ENCODE results near the gene LGALS8. TPM values are rescaled to one million over a fixed set of nuclear protein-coding genes. Genes with fewer than 3 reads are reported as not detected.
A peak's percentile ranks its signal among the peaks of the same experiment; 100 is the strongest.

LGALS8 gene
- total RNA-seq, 1 experiment from 2014 or later, result 47.9 TPM

- Histone ChIP-seq H3K27me3 (ENCODE audit: low read length) (no peaks in the 10 kb centered on the region), H3K4me1 (ENCODE audit: insufficient read depth, low read length) (no peaks in the 10 kb centered on the region), H4K20me1 (ENCODE audit: low read length) (no peaks in the 10 kb centered on the region), H3K36me3 (ENCODE audit: low read depth, low read length) (peaks cover 18% of the 10 kb centered on the region), H3K79me2 (ENCODE audit: low read length) (no peaks in the 10 kb centered on the region), H3K9me3 (ENCODE audit: low read length) (no peaks in the 10 kb centered on the region), H2AFZ (ENCODE audit: low read length) (no peak overlapping the region), H3F3A (ENCODE audit: low read length, unreplicated experiment) (no peaks in the 10 kb centered on the region), H3K4me2 (ENCODE audit: low read length) (no peak overlapping the region), H3K9ac (ENCODE audit: low read length) (no peak overlapping the region), H3K27ac (ENCODE audit: low read length) (no peak overlapping the region), H3K9me2 (replicated peaks; ENCODE audit: low read length) (no peaks in the 10 kb centered on the region), H3K4me3 (ENCODE audit: low read length) (no peak overlapping the region)
- ATAC-seq, result no peak
- intact Hi-C loops (cut with micrococcal nuclease), result no loop called here
- BruUV-seq (replicated peaks), result no TSS peak
- DNase-seq, result no peak
- TF ChIP-seq CTCF (conservative IDR thresholded peaks at IDR 0.05; ENCODE audit: low read depth, low read length) (no peak), EZH2 (IDR thresholded peaks at IDR 0.05; ENCODE audit: low read length, unreplicated experiment) (no peak), EZH2phosphoT487 (IDR thresholded peaks at IDR 0.05; ENCODE audit: borderline replicate concordance, low read length) (no peak)
- CTCF ChIA-PET, result no interaction called here
- POLR2A ChIA-PET (ENCODE audit: unreplicated experiment), result no interaction called here
These were observed 35.1 kb downstream of the LGALS8 start for GRCh38 chr1:236558846-236559245.

- Histone ChIP-seq H3K4me1 (ENCODE audit: insufficient read depth, low read length) (no peaks in the 10 kb centered on the region), H3K79me2 (ENCODE audit: low read length) (no peaks in the 10 kb centered on the region), H3K36me3 (ENCODE audit: low read depth, low read length) (peaks cover 19% of the 10 kb centered on the region), H3K9me2 (replicated peaks; ENCODE audit: low read length) (no peaks in the 10 kb centered on the region), H3F3A (ENCODE audit: low read length, unreplicated experiment) (no peaks in the 10 kb centered on the region), H3K27ac (ENCODE audit: low read length) (no peak overlapping the region), H4K20me1 (ENCODE audit: low read length) (no peaks in the 10 kb centered on the region), H3K9me3 (ENCODE audit: low read length) (no peaks in the 10 kb centered on the region), H3K4me3 (ENCODE audit: low read length) (no peak overlapping the region), H2AFZ (ENCODE audit: low read length) (no peak overlapping the region), H3K9ac (ENCODE audit: low read length) (no peak overlapping the region), H3K4me2 (ENCODE audit: low read length) (no peak overlapping the region), H3K27me3 (ENCODE audit: low read length) (no peaks in the 10 kb centered on the region)
- DNase-seq (no peak), ATAC-seq (no peak)
- no TSS peak for BruUV-seq (replicated peaks)
- ChIA-PET CTCF (no interaction called here), POLR2A (ENCODE audit: unreplicated experiment) (no interaction called here)
- TF ChIP-seq EZH2phosphoT487 (IDR thresholded peaks at IDR 0.05; ENCODE audit: borderline replicate concordance, low read length) (no peak), CTCF (conservative IDR thresholded peaks at IDR 0.05; ENCODE audit: low read depth, low read length) (peak; percentile 26; the same call in 1 of the 2 replicates), EZH2 (IDR thresholded peaks at IDR 0.05; ENCODE audit: low read length, unreplicated experiment) (no peak)
- intact Hi-C loops (cut with micrococcal nuclease), result no loop called here
These were observed 36.5 kb downstream of the LGALS8 start for GRCh38 chr1:236560213-236560771.

GRCh38 chr1:236561976-236562375 is 38.2 kb downstream of the LGALS8 start:
- Histone ChIP-seq H3K4me1 (ENCODE audit: insufficient read depth, low read length) (no peaks in the 10 kb centered on the region), H3K79me2 (ENCODE audit: low read length) (no peaks in the 10 kb centered on the region), H3K4me3 (ENCODE audit: low read length) (no peak overlapping the region), H3K36me3 (ENCODE audit: low read depth, low read length) (peaks cover 27% of the 10 kb centered on the region), H3F3A (ENCODE audit: low read length, unreplicated experiment) (no peaks in the 10 kb centered on the region), H3K9me3 (ENCODE audit: low read length) (no peaks in the 10 kb centered on the region), H3K9ac (ENCODE audit: low read length) (no peak overlapping the region), H3K27ac (ENCODE audit: low read length) (no peak overlapping the region), H3K4me2 (ENCODE audit: low read length) (no peak overlapping the region), H3K27me3 (ENCODE audit: low read length) (no peaks in the 10 kb centered on the region), H3K9me2 (replicated peaks; ENCODE audit: low read length) (no peaks in the 10 kb centered on the region), H4K20me1 (ENCODE audit: low read length) (no peaks in the 10 kb centered on the region), H2AFZ (ENCODE audit: low read length) (no peak overlapping the region)
- ChIA-PET POLR2A (ENCODE audit: unreplicated experiment) (no interaction called here), CTCF (no interaction called here)
- no peak for TF ChIP-seq EZH2phosphoT487 (IDR thresholded peaks at IDR 0.05; ENCODE audit: borderline replicate concordance, low read length)
- TF ChIP-seq EZH2 (IDR thresholded peaks at IDR 0.05; ENCODE audit: low read length, unreplicated experiment), result no peak
- TF ChIP-seq CTCF (conservative IDR thresholded peaks at IDR 0.05; ENCODE audit: low read depth, low read length), result no peak
- no TSS peak for BruUV-seq (replicated peaks)
- DNase-seq (no peak), ATAC-seq (no peak)
- intact Hi-C loops (cut with micrococcal nuclease), result no loop called here
